HG03103 (cell line): ENCODE data around the gene ZNF316.

Experiments
- ATAC-seq: cut with Tn5 transposase; IDR thresholded peaks from one replicate; pipeline ENCODE4 v1.9.1; 2021; ENCODE audit warnings: low read depth; ENCODE audit not compliant: unreplicated experiment

ZNF316 gene

GRCh38 chr7:6636741-6637543 is at the start of gene ZNF316:
Gene ZNF316, plus strand, starts transcription at chr7:6637318. Its CDS starts 5,092 bp downstream, at chr7:6642410.
- ATAC-seq, result peak; percentile 53

GRCh38 chr7:6588566-6588965 is 48.6 kb upstream of the ZNF316 start:
- no peak for ATAC-seq

GRCh38 chr7:6589151-6589828 is 47.8 kb upstream of the ZNF316 start:
- no peak for ATAC-seq

- peak; percentile 87 for ATAC-seq
These were observed 47.1 kb upstream of the ZNF316 start, which contains the start of gene INTS15 for GRCh38 chr7:6589829-6590644. Gene INTS15, plus strand, starts transcription at chr7:6590021. Its CDS starts 263 bp downstream, at chr7:6590284.

- ATAC-seq, result no peak
These were observed 46.4 kb upstream of the ZNF316 start for GRCh38 chr7:6590645-6591110.

GRCh38 chr7:6600093-6600492 is 37.0 kb upstream of the ZNF316 start:
- no peak for ATAC-seq

GRCh38 chr7:6604458-6604857 is 32.7 kb upstream of the ZNF316 start:
- ATAC-seq, result no peak

- ATAC-seq, result no peak
These were observed 30.1 kb upstream of the ZNF316 start for GRCh38 chr7:6606866-6607583.

GRCh38 chr7:6607651-6608051 is 29.5 kb upstream of the ZNF316 start:
- ATAC-seq, result no peak

- ATAC-seq, result no peak
These were observed 29.0 kb upstream of the ZNF316 start for GRCh38 chr7:6608081-6608480.

- no peak for ATAC-seq
These were observed 28.3 kb upstream of the ZNF316 start for GRCh38 chr7:6608794-6609193.

GRCh38 chr7:6612819-6613218 is 24.3 kb upstream of the ZNF316 start:
- no peak for ATAC-seq

- ATAC-seq, result no peak
These were observed 23.4 kb upstream of the ZNF316 start for GRCh38 chr7:6613706-6614105.

GRCh38 chr7:6614953-6615722 is 22.0 kb upstream of the ZNF316 start, which contains the start of gene ZNF853:
Gene ZNF853, plus strand, starts transcription at chr7:6615610. Its CDS starts 565 bp downstream, at chr7:6616175.
- no peak for ATAC-seq

GRCh38 chr7:6615723-6616555 is 21.2 kb upstream of the ZNF316 start:
- ATAC-seq, result no peak

GRCh38 chr7:6616854-6617643 is 20.1 kb upstream of the ZNF316 start:
- ATAC-seq, result no peak

- no peak for ATAC-seq
These were observed 18.5 kb upstream of the ZNF316 start for GRCh38 chr7:6618621-6619020.

- no peak for ATAC-seq
These were observed 17.2 kb upstream of the ZNF316 start for GRCh38 chr7:6619961-6620360.
